IMR-90 (cell line): ENCODE results near the gene COL6A5. TPM values are rescaled to one million over a fixed set of nuclear protein-coding genes. Genes with fewer than 3 reads are reported as not detected.

Source experiments
- ATAC-seq: fragments of 200-7000 bp; cut with Tn5 transposase; 2 replicates; pipeline ENCODE4 v1.9.1; 2020; ENCODE audit warnings: low read depth, mild to moderate bottlenecking, moderate library complexity
- BruUV-seq: library from RNA; stranded (reverse); fragments of 400-500 nt; replicated peaks from 2 replicates; lab custom pipeline; 2021; lab: Mats Ljungman, UMichigan
- CTCF ChIA-PET: fragments of 300-600 bp; formaldehyde crosslinking; extraction: SDS; loops from one replicate; lab custom pipeline; 2021; ENCODE audit warnings: antibody characterized with exemption; lab: Yijun Ruan, JAX
- POLR2A ChIA-PET: fragments of 300-600 bp; sonication (Branson Sonifier 250); formaldehyde crosslinking; loops from one replicate; lab custom pipeline; 2022; ENCODE audit warnings: antibody characterized with exemption; ENCODE audit not compliant: unreplicated experiment; lab: Charles Lee
- DNase-seq: peaks from one replicate; pipeline ENCODE4 v3.0.0; 2013
- H2AFZ ChIP-seq: replicated peaks from 2 replicates; pipeline ENCODE3; 2013; ENCODE audit warnings: low read length, mild to moderate bottlenecking; ENCODE audit not compliant: poor library complexity
- H2AK5ac ChIP-seq: 2 replicates; pipeline ENCODE4 v1.6.1; 2013; ENCODE audit warnings: low read depth, low read length, inconsistent platforms
- H2AK9ac ChIP-seq: replicated peaks from 2 replicates; pipeline ENCODE3; 2013; ENCODE audit warnings: mild to moderate bottlenecking, low read depth, low read length, moderate library complexity; ENCODE audit not compliant: poor library complexity
- H2BK120ac ChIP-seq: 2 replicates; pipeline ENCODE4 v1.6.1; 2013; ENCODE audit warnings: low read depth, low read length, inconsistent platforms
- H2BK15ac ChIP-seq: 3 replicates; pipeline ENCODE4 v1.6.1; 2013; ENCODE audit warnings: low read depth, low read length, inconsistent platforms
- H2BK20ac ChIP-seq: 2 replicates; pipeline ENCODE4 v1.6.1; 2013; ENCODE audit warnings: low read depth, mild to moderate bottlenecking, inconsistent platforms, low read length, moderate library complexity
- H2BK5ac ChIP-seq: 2 replicates; pipeline ENCODE4 v1.6.1; 2013; ENCODE audit warnings: mild to moderate bottlenecking, low read depth, low read length, inconsistent platforms; ENCODE audit not compliant: poor library complexity, severe bottlenecking
- H3K14ac ChIP-seq: replicated peaks from 2 replicates; pipeline ENCODE4 v1.6.1; 2013; ENCODE audit warnings: low read depth, low read length, inconsistent platforms
- H3K18ac ChIP-seq: 2 replicates; pipeline ENCODE4 v1.6.1; 2013; ENCODE audit warnings: low read depth, low read length, control low read depth
- H3K23ac ChIP-seq: 2 replicates; pipeline ENCODE4 v1.6.1; 2013; ENCODE audit warnings: low read depth, low read length, inconsistent platforms
- H3K27ac ChIP-seq: 2 replicates; pipeline ENCODE4 v1.5.1; 2013; ENCODE audit warnings: mild to moderate bottlenecking, control low read depth, low read length; ENCODE audit not compliant: insufficient read depth
- H3K27me3 ChIP-seq: 2 replicates; pipeline ENCODE4 v1.6.1; 2013; ENCODE audit warnings: low read length; ENCODE audit not compliant: control insufficient read depth, insufficient read depth
- H3K36me3 ChIP-seq: 2 replicates; pipeline ENCODE4 v1.6.1; 2013; ENCODE audit warnings: low read length, mixed read lengths; ENCODE audit not compliant: control insufficient read depth, insufficient read depth
- H3K4ac ChIP-seq: 2 replicates; pipeline ENCODE4 v1.6.1; 2013; ENCODE audit warnings: low read depth, low read length, inconsistent platforms
- H3K4me1 ChIP-seq: 2 replicates; pipeline ENCODE4 v1.6.1; 2013; ENCODE audit warnings: low read length, mixed read lengths; ENCODE audit not compliant: control insufficient read depth, insufficient read depth
- H3K4me2 ChIP-seq: 2 replicates; pipeline ENCODE4 v1.6.1; 2013; ENCODE audit warnings: low read depth, mild to moderate bottlenecking, control low read depth, low read length, moderate library complexity
- H3K4me3 ChIP-seq: 2 replicates; pipeline ENCODE4 v1.5.1; 2013; ENCODE audit warnings: low read depth, mild to moderate bottlenecking, control low read depth, low read length, moderate library complexity; ENCODE audit not compliant: insufficient read depth
- H3K56ac ChIP-seq: 2 replicates; pipeline ENCODE4 v1.6.1; 2013; ENCODE audit warnings: low read length, inconsistent platforms; ENCODE audit not compliant: insufficient read depth; ENCODE audit errors: extremely low read depth
- H3K79me1 ChIP-seq, 2 experiments: 2 replicates each; pipeline ENCODE4 v1.6.1; 2013; ENCODE audit warnings: low read length in 2 of 2, inconsistent platforms in 1 of 2, low read depth in 1 of 2
- H3K9ac ChIP-seq: 2 replicates; pipeline ENCODE4 v1.6.1; 2013; ENCODE audit warnings: low read depth, low read length, control low read depth
- H3K9me1 ChIP-seq: 2 replicates; pipeline ENCODE4 v1.6.1; 2013; ENCODE audit warnings: low read length, inconsistent platforms; ENCODE audit not compliant: insufficient read depth
- H3K9me3 ChIP-seq: 2 replicates; pipeline ENCODE4 v1.6.1; 2013; ENCODE audit warnings: low read length; ENCODE audit not compliant: control insufficient read depth, insufficient read depth
- H4K20me1 ChIP-seq: 2 replicates; pipeline ENCODE4 v1.6.1; 2013; ENCODE audit warnings: low read length, inconsistent platforms; ENCODE audit not compliant: insufficient read depth
- H4K5ac ChIP-seq: 2 replicates; pipeline ENCODE4 v1.6.1; 2013; ENCODE audit warnings: mild to moderate bottlenecking, low read depth, low read length, control low read depth
- H4K8ac ChIP-seq, 2 experiments: 2 replicates each; pipeline ENCODE4 v1.6.1; 2013; ENCODE audit warnings: low read depth in 2 of 2, low read length in 2 of 2, control low read depth in 1 of 2, inconsistent platforms in 1 of 2
- H4K91ac ChIP-seq: 2 replicates; pipeline ENCODE4 v1.6.1; 2013; ENCODE audit warnings: low read depth, low read length, inconsistent platforms; ENCODE audit not compliant: insufficient read depth
- CHD1 ChIP-seq: IDR thresholded peaks from 2 replicates; pipeline ENCODE4 v1.6.1; 2012; ENCODE audit warnings: low read depth, low read length, improper control_type of control experiment
- CTCF ChIP-seq: conservative IDR thresholded peaks from 2 replicates; pipeline ENCODE4 v1.5.1; 2012; ENCODE audit warnings: mild to moderate bottlenecking, low read depth, low read length, improper control_type of control experiment
- FOS ChIP-seq: fragments of 150-350 bp; IDR thresholded peaks from 2 replicates; pipeline ENCODE4 v1.6.1; 2016; ENCODE audit warnings: low read depth, low read length
- NFE2L2 ChIP-seq: fragments of 150-350 bp; IDR thresholded peaks from 2 replicates; pipeline ENCODE4 v1.6.1; 2016; ENCODE audit warnings: low read depth, mild to moderate bottlenecking, low read length
- RCOR1 ChIP-seq: IDR thresholded peaks from 2 replicates; pipeline ENCODE4 v1.6.1; 2012; ENCODE audit warnings: mild to moderate bottlenecking, low read length, improper control_type of control experiment; ENCODE audit not compliant: insufficient replicate concordance
- RFX5 ChIP-seq: IDR thresholded peaks from 2 replicates; pipeline ENCODE4 v1.8.0; 2012; ENCODE audit warnings: low read depth, mild to moderate bottlenecking, low read length, moderate library complexity
- WGBS, 2 experiments: methylation state at CpG; one replicate each; pipeline versions ENCODE4 v1.1.5 to v1.1.7; 2013; ENCODE audit warnings: missing lambda C conversion rate in 2 of 2; ENCODE audit not compliant: insufficient read length in 1 of 2; ENCODE audit errors: extremely low coverage in 2 of 2; 5-methylcytosine and 5-hydroxymethylcytosine counted together
- dilution Hi-C: fragments of 300-500 bp; cut with HindIII; formaldehyde crosslinking; loops from one replicate; pipeline ENCODE4 v1.14.3; 2018; ENCODE audit warnings: low sequenced_read_pairs; ENCODE audit not compliant: unreplicated experiment
- in situ Hi-C: fragments of 300-500 bp; cut with MboI; formaldehyde crosslinking; loops from 3 replicates; pipeline ENCODE4 v1.14.3; 2019; ENCODE audit warnings: low sequenced_read_pairs, inconsistent platforms, mixed read lengths
- intact Hi-C: fragments of 100-400 bp; cut with micrococcal nuclease; formaldehyde crosslinking; loops from 2 replicates; pipeline ENCODE4 v1.10.0; 2022
- polyA plus RNA-seq, 3 experiments: library from polyadenylated mRNA; depleted of rRNA; stranded (reverse); fragments of >200 nt; gene quantifications; 2 replicates each; pipeline ENCODE4 v1.2.3, GENCODE V29; 2012; ENCODE audit warnings: low replicate concordance in 1 of 3
- total RNA-seq: library from RNA; depleted of rRNA; stranded (reverse); fragments of >200 nt; gene quantifications from 2 replicates; pipeline ENCODE4 v1.2.3, GENCODE V29; 2012
- TF ChIP-seq, protein P1 (sequence below): fragments of 150-350 bp; IDR thresholded peaks from 2 replicates; pipeline ENCODE4 v1.6.1; 2017; ENCODE audit warnings: mild to moderate bottlenecking, antibody characterized with exemption, low read length, low read depth

Gene COL6A5
- total and polyA plus RNA-seq, 2 of the 4 experiments (the other 2 are of a cell fraction): not detected

- Histone ChIP-seq H2BK20ac (no peak overlapping the region), H3K56ac (no peak overlapping the region), H3K9me1 (no peaks in the 10 kb centered on the region), H2AK5ac (no peak overlapping the region), H3K27ac (no peak overlapping the region), H2BK15ac (no peak overlapping the region), H3K4me2 (no peak overlapping the region), H2BK5ac (no peak overlapping the region), H2AFZ (no peak overlapping the region), H3K36me3 (no peaks in the 10 kb centered on the region), H3K23ac (no peak overlapping the region), H4K5ac (no peak overlapping the region), H2AK9ac (no peak overlapping the region), H3K9me3 (no peaks in the 10 kb centered on the region), H3K4me3 (no peak overlapping the region), H4K91ac (no peak overlapping the region), H3K4ac (no peak overlapping the region), H3K18ac (no peak overlapping the region), H4K8ac (no peak overlapping the region), H4K20me1 (no peaks in the 10 kb centered on the region), H3K27me3 (no peaks in the 10 kb centered on the region), H3K9ac (no peak overlapping the region), H3K14ac (no peak overlapping the region), H3K79me1 (no peaks in the 10 kb centered on the region), H3K4me1 (no peaks in the 10 kb centered on the region), H2BK120ac (no peak overlapping the region)
- intact Hi-C loops (no loop called here), dilution Hi-C loops (no loop called here), in situ Hi-C loops (no loop called here)
- WGBS, 2 experiments: no CpG with 5 or more reads among the region's 1 CpG
- no TSS peak for BruUV-seq
- ChIA-PET CTCF (no interaction called here), POLR2A (no interaction called here)
- ATAC-seq (no peak), DNase-seq (no peak)
- TF ChIP-seq FOS (no peak), NFE2L2 (no peak), RFX5 (no peak), RCOR1 (no peak), CTCF (no peak), CHD1 (no peak)
- TF ChIP-seq, protein P1, sequence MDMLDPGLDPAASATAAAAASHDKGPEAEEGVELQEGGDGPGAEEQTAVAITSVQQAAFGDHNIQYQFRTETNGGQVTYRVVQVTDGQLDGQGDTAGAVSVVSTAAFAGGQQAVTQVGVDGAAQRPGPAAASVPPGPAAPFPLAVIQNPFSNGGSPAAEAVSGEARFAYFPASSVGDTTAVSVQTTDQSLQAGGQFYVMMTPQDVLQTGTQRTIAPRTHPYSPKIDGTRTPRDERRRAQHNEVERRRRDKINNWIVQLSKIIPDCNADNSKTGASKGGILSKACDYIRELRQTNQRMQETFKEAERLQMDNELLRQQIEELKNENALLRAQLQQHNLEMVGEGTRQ: no peak
Observed at GRCh38 chr3:130377960-130378676, 32.6 kb downstream of the COL6A5 start.
